ENCODE data around the gene GCAT. TPM values are rescaled to one million over a fixed set of nuclear protein-coding genes. Genes with fewer than 3 reads are reported as not detected.

Gene GCAT
- total RNA-seq, 2 experiments from 2014 or later, result 10.4 to 12.0 TPM

DNA sequence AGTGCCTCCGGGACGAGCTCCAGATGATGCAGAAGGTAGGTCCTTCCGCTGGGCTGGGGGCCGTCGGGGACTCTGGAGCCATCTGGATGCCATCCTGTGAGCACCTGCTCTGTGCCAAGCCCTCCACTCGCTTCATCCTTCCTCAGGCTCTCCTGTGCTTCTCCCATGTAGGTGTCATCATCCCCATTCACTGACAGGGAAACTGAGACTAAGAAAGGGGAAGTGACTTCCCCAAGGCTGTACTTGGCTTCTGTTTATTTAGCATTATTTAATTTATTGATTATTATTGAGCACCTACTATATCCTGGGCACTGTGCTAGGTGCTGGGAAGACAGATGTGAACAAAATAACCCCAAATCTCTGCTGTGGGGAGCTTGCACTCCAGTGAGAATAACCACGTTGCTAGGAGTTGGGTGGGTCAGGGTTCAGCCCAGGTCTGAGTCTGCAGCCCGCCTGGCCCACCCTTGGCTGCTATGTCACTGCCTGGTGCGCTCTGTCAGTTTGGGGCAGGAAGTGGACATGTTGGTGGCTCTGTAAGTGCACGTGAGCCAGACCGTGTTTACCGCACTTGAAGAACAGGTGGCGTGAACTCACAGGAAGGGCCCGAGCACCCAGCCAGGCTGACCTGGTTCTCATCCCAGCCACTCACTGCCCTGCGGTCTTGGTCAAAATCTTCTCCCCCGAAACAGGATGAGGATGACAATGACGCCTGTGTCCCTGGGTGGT, 35.9 kb upstream of the GCAT start:
- Mint-ChIP-seq H3K36me3 (ENCODE audit: low read depth) (peaks cover 9% of the 10 kb centered on the region), H3K27me3 (no peaks in the 10 kb centered on the region), H3K4me3 (no peak overlapping the region), H3K4me1 (no peaks in the 10 kb centered on the region), H3K9me3 (no peaks in the 10 kb centered on the region), H3K27ac (no peak overlapping the region)
- ChIA-PET POLR2A (no interaction called here), CTCF (interaction anchor here (1.0 kb wide), 1 partner anchor 217 kb away, joined by 5 read pairs; no protein-coding TSS in a partner anchor)
- DNase-seq, result no peak

DNA sequence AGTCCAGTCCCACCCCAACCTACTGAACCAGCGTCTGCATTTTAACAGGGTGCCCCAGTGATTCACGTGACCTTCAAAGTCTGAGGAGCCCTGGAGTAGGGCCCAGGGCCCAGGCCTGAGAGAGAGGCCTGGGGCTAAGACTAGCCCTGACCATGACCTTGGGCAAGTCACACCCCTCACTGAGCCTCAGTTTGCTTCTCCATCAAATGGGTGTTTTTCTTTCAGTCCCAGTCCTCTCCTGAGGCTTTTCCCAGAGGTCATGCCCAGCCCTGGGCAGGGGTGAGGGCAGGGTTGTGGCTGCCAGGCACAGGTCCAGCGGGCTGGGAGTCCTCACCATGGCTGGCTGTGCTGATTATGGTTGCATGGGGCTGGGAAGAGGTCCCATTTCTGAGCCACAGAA, 33.0 kb upstream of the GCAT start:
- Mint-ChIP-seq H3K27ac (no peak overlapping the region), H3K9me3 (no peaks in the 10 kb centered on the region), H3K4me3 (no peak overlapping the region), H3K27me3 (no peaks in the 10 kb centered on the region), H3K4me1 (no peaks in the 10 kb centered on the region), H3K36me3 (ENCODE audit: low read depth) (peaks cover 6% of the 10 kb centered on the region)
- ChIA-PET CTCF (no interaction called here), POLR2A (no interaction called here)
- no peak for DNase-seq

DNA sequence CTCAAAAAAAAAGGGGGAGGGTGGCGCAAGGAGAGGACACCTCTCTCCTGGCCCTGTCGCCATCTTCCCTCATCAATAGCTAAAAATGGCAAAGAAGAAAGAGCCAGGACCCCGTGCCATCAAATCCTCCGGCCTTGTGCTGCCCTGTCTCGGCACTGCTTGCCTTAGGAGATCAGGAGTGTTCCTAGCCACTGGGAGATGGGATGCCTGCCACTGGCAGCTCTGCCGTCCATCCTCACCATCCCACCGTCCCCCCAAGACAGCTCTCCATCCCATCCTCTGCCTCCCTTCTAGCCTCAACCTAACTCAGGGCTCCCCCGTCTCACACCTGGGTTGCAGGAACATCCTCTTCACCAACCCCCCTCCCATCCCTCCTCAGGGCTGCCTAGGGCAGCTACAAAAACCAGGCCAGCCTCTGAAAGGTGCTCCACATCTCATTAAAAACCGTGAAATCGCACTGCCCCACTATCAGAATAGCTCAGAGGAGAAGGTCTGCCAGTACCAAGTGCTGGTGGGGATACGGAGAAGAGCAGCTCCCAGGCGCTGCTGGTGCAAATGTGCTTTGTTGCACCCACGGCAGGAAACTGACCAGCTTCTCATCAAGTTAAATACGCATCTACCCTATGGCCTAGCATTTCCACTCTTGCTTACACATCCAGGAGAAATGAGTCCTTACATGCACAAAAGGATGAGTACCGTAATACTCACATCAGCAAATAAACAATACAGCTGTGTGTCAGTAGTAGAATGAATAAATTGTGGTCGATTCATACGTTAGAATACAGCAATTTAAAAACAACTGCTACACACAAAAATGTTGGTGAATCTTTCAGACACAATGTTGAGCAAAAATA, 31.7 kb upstream of the GCAT start:
- H3K4me1 Mint-ChIP-seq, result no peaks in the 10 kb centered on the region
- peaks cover 6% of the 10 kb centered on the region for H3K36me3 Mint-ChIP-seq (ENCODE audit: low read depth)
- DNase-seq, result no peak
- ChIA-PET CTCF (interaction anchor here (0.8 kb wide), 1 partner anchor 18 kb away, joined by 3 read pairs; no protein-coding TSS in a partner anchor), POLR2A (no interaction called here)
- no peak overlapping the region for H3K4me3 Mint-ChIP-seq
- no peak overlapping the region for H3K27ac Mint-ChIP-seq
- H3K9me3 Mint-ChIP-seq, result no peaks in the 10 kb centered on the region
- H3K27me3 Mint-ChIP-seq, result no peaks in the 10 kb centered on the region

DNA sequence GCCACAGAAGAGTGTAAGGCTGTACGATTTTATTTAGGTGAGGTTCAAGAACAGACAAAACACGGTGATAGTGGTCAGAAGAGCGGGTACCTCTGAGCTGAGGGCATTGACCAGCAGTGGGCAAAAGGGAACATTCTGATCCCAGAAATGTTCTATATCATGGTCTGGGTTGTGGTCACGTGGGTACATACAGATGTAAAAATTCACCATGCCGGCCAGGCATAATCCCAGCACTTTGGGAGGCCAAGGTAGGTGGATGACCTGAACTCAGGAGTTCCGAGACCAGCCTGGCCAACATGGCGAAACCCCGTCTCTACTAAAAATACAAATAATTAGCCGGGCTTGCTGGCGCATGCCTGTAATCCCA, 31.1 kb upstream of the GCAT start:
- H3K27ac Mint-ChIP-seq, result no peak overlapping the region
- ChIA-PET CTCF (no interaction called here), POLR2A (no interaction called here)
- no peak for DNase-seq
- H3K9me3 Mint-ChIP-seq, result no peaks in the 10 kb centered on the region
- no peaks in the 10 kb centered on the region for H3K4me1 Mint-ChIP-seq
- no peak overlapping the region for H3K4me3 Mint-ChIP-seq
- H3K27me3 Mint-ChIP-seq, result no peaks in the 10 kb centered on the region
- peaks cover 6% of the 10 kb centered on the region for H3K36me3 Mint-ChIP-seq (ENCODE audit: low read depth)

DNA sequence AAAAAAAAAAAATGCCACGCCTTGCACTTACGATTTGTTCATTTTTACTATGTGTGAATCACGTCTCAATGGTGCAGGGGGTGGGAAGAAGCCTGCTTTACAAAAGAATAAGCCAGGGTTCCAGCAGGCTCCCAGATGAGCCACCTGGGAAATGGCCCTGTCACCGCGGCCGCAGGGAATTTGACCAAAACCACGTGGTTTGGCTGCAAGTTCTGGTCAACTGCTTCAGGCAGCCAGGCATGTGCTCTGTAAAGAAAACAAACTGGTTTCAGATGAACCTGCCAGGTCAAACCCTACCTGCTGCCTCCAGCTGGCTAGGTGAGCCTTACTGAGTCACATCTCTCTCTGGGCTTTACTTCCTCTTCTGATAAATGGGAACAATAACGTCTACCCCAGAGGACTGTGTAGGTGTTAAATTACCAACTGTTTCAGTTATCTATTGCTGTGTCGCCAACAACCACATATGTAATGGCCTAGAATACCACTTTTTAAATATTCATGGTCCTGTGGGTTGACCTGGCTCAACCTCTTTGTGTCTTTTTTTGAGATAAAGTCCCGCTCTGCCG, 30.5 kb upstream of the GCAT start:
- POLR2A ChIA-PET, result interaction anchor here (0.5 kb wide), 1 partner anchor 203 kb away, joined by 3 read pairs; no protein-coding TSS in a partner anchor

DNA sequence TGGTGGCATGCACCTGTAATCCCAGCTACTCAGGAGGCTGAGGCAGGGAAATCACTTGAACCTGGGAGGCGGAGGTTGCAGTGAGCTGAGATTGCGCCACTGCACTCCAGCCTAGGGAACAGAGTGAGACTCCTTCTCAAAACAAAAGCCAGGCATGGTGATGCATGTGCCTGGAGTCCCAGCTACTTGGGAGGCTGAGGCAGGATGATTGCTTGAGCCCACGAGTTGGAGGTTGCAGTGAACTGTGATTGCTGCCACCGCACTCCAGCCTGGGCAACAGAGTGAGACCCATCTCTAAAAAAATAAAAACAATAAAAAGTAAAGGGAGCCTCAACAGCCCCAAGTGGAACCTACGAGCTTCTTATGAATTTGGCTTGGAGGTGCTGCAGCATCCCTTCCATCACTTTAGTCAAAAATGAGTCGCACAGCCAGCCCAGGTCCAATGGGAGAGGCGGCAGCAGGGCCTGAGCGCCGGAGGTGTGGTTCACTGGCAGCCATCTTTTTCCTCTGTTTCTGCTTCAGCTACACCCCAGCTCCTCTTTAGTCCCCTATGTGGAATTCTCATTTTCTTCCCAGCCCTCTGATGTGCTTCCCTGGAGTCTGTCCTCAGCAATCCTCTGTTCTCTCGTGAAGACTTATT, 29.2 kb upstream of the GCAT start:
- Mint-ChIP-seq H3K27me3 (no peaks in the 10 kb centered on the region), H3K36me3 (ENCODE audit: low read depth) (no peaks in the 10 kb centered on the region), H3K4me3 (no peak overlapping the region), H3K9me3 (no peaks in the 10 kb centered on the region), H3K27ac (no peak overlapping the region), H3K4me1 (no peaks in the 10 kb centered on the region)
- CTCF ChIA-PET, result interaction anchor here (1.5 kb wide), 1 partner anchor 12 kb away, joined by 4 read pairs; no protein-coding TSS in a partner anchor
- no peak for DNase-seq
- POLR2A ChIA-PET, result no interaction called here

More for the DNA sequence above, 30.5 kb upstream of the GCAT start:
- no peaks in the 10 kb centered on the region for H3K27me3 Mint-ChIP-seq
- CTCF ChIA-PET, result interaction anchor here (1.5 kb wide), 1 partner anchor 11 kb away, joined by 4 read pairs; no protein-coding TSS in a partner anchor
- no peaks in the 10 kb centered on the region for H3K4me1 Mint-ChIP-seq
- H3K4me3 Mint-ChIP-seq, result no peak overlapping the region
- peaks cover 3% of the 10 kb centered on the region for H3K36me3 Mint-ChIP-seq (ENCODE audit: low read depth)
- no peaks in the 10 kb centered on the region for H3K9me3 Mint-ChIP-seq
- no peak overlapping the region for H3K27ac Mint-ChIP-seq
- no peak for DNase-seq

DNA sequence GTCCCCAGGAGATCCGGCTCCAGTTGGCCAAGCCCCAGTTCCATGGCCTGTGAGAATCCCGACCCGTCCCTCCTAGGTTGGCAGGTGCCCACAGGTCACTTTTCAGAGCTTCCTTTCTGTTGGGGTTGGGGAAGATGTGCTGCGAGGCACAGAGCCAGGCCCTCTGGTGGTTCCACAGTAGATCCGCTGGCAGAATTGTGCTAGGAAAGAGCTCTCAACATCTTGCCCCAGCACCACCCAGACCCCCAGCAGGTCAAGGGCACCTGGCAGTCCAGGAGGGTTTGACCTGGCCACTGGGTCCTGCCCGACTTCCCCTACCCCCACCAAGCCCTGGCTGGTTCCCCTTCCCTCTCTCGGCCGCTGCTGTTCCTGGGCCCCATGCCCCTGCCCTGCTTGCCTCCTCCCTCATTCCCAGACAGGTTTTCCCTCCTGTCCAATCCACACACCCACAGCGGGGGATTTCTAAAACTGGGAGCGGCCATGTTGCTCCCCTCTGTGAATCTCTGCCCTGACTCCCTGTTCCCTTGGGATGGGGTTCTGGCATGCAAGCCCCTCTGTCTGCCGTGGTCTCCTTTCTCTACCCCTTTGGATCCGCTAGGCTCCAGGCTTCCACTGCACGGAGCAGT, 26.2 kb upstream of the GCAT start:
- Mint-ChIP-seq H3K36me3 (ENCODE audit: low read depth) (no peaks in the 10 kb centered on the region), H3K27me3 (no peaks in the 10 kb centered on the region), H3K27ac (no peak overlapping the region), H3K9me3 (no peaks in the 10 kb centered on the region), H3K4me3 (no peak overlapping the region), H3K4me1 (no peaks in the 10 kb centered on the region)
- DNase-seq, result no peak
- CTCF ChIA-PET, result interaction anchor here (1.0 kb wide), 1 partner anchor 252 kb away, joined by 3 read pairs; no protein-coding TSS in a partner anchor
- POLR2A ChIA-PET, result no interaction called here

DNA sequence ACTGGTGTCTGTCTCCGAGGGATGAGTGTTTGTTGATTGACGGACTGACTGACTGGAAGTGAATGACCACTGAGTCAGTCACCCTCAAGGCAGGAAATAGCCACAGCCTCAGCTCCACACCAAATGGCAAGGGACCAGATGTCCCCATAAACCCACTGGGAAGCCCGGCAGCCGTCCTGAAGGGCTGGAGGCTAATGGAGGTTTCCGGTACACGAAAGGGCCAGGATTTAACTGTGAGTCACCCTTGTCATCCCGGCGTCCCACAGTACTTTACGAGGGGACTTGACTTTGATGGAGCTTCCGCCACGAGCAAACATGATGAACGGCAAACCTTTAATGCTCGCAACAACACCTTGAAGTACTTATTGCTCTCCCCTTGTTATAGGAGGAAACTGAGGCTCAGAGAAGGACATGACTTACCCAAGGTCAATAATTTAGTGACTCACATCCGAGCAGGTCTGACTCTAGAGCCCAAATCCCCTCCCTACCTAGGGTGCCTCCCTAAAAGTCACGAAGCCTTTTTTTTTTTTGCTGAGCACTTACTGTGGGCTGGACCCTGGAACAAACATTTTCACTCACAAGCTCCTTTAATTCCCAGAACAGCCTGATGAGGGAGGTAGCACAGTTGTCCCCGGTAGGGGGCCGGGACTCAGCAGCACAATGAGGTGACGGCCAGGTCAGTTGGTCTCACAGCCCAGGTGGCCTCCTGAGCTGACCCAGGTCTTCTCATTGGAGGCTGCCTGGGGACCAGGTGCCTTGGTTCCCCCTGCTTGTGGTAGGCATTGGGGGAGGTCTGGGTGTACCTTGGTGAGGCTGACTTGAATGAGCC, 25.2 kb upstream of the GCAT start:
- Mint-ChIP-seq H3K4me1 (no peaks in the 10 kb centered on the region), H3K9me3 (no peaks in the 10 kb centered on the region), H3K27ac (no peak overlapping the region), H3K36me3 (ENCODE audit: low read depth) (no peaks in the 10 kb centered on the region), H3K4me3 (no peak overlapping the region), H3K27me3 (no peaks in the 10 kb centered on the region)
- POLR2A ChIA-PET, result no interaction called here
- CTCF ChIA-PET, result interaction anchor here (1.2 to 1.4 kb wide), 2 partner anchors 11 to 36 kb away, joined by 3 to 4 read pairs; no protein-coding TSS in a partner anchor
- no peak for DNase-seq

DNA sequence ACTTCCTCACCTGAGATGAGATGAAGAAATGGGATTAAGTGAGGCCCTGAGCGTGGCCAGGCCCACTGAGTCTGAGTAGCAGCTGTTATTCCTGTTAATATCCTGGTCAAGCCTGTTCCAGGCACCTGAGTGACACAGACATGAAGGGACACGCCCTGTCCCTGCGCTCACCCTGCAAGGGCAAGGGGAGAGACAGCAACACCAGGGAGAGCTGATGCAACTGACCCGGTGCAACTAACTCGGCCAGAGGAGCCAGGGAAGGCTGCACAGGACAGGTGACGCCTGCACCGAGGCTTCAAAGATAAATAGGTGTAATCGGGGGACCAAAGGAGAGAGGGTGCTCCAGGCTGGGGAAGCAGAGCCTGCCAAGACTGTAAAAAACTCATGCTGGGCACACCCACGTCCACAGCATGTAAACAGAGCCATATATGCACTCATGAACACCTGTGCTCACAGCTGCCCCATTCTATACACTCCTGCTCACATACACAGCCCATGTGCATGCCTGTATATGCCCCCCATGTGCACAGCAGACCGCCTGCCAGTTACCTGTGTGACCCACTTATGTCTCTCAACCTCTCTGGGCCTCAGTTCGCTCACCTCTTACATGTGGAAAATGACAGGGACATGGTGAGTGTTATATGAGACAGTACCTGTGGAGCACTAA, 22.8 kb upstream of the GCAT start:
- no peaks in the 10 kb centered on the region for H3K9me3 Mint-ChIP-seq
- H3K4me1 Mint-ChIP-seq, result no peaks in the 10 kb centered on the region
- no peak for DNase-seq
- no peaks in the 10 kb centered on the region for H3K36me3 Mint-ChIP-seq (ENCODE audit: low read depth)
- H3K4me3 Mint-ChIP-seq, result no peak overlapping the region
- ChIA-PET POLR2A (no interaction called here), CTCF (interaction anchor here (0.6 kb wide), 1 partner anchor 73 kb away, joined by 6 read pairs; no protein-coding TSS in a partner anchor)
- no peak overlapping the region for H3K27ac Mint-ChIP-seq
- H3K27me3 Mint-ChIP-seq, result no peaks in the 10 kb centered on the region

DNA sequence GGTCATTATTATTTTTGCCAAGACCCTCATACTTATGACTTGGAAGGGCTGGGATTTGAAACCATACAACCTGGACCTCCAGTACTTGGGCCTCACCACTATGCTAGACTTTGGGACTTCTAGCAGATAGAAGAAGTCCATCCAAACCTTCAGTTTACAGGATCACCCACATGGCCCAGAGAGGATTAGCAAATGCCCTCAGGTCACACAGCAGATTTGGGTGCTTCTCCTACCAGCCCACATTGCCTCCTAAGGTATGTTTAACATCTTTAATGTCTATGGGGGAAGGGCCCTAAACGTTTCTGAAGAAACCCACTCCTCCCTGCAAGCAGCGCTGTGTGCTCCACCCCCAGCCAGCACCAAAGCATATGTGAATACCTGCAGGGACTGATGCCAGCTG, 17.5 kb upstream of the GCAT start:
- H3K36me3 Mint-ChIP-seq (ENCODE audit: low read depth), result no peaks in the 10 kb centered on the region
- CTCF ChIA-PET, result no interaction called here

DNA sequence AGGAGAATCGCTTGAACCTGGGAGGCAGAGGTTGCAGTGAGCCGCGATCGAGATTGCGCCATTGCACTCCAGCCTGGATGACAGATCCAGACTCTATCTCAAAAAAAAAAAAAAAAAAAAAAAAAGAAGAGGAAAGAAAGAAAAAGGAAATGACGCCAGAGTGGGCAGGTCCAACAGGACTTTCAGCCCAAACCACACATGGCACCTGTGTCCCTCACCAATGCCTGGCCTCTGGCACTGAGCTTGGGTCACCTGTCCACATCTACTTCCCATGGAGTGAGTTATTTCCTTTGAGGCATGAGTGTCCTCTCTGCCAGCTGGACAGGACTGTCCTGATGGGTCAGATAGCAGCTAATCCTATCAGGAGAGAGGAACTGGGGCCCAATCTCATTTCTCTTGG, 15.2 kb upstream of the GCAT start:
- H3K36me3 Mint-ChIP-seq (ENCODE audit: low read depth), result no peaks in the 10 kb centered on the region
- ChIA-PET CTCF (interaction anchor here (0.6 to 1.4 kb wide), 3 partner anchors 9 to 409 kb away, joined by 3 to 5 read pairs (median 3); partner anchors contain the start of gene GCAT), POLR2A (no interaction called here)
- H3K4me1 Mint-ChIP-seq, result no peaks in the 10 kb centered on the region
- peaks cover 2% of the 10 kb centered on the region for H3K27me3 Mint-ChIP-seq
- H3K4me3 Mint-ChIP-seq, result no peak overlapping the region
- H3K27ac Mint-ChIP-seq, result no peak overlapping the region
- no peaks in the 10 kb centered on the region for H3K9me3 Mint-ChIP-seq
- DNase-seq, result no peak

More for the DNA sequence above, 17.5 kb upstream of the GCAT start:
- POLR2A ChIA-PET, result no interaction called here
- Mint-ChIP-seq H3K9me3 (no peaks in the 10 kb centered on the region), H3K4me1 (no peaks in the 10 kb centered on the region), H3K27ac (no peak overlapping the region), H3K4me3 (no peak overlapping the region), H3K27me3 (no peaks in the 10 kb centered on the region)
- no peak for DNase-seq

Measured in activated CD4-positive, alpha-beta T cell treated with anti-CD3 and anti-CD28 coated beads, Interleukin-2, amount 10 ng/mL, durations not matched to agents 7 days and 5 days (primary cell).